ENCODE results near the gene TSPO. TPM values are rescaled to one million over a fixed set of nuclear protein-coding genes. Genes with fewer than 3 reads are reported as not detected.

Gene TSPO
- total and polyA plus RNA-seq, 4 donors = 86.1 to 707 (median 284) TPM

DNA sequence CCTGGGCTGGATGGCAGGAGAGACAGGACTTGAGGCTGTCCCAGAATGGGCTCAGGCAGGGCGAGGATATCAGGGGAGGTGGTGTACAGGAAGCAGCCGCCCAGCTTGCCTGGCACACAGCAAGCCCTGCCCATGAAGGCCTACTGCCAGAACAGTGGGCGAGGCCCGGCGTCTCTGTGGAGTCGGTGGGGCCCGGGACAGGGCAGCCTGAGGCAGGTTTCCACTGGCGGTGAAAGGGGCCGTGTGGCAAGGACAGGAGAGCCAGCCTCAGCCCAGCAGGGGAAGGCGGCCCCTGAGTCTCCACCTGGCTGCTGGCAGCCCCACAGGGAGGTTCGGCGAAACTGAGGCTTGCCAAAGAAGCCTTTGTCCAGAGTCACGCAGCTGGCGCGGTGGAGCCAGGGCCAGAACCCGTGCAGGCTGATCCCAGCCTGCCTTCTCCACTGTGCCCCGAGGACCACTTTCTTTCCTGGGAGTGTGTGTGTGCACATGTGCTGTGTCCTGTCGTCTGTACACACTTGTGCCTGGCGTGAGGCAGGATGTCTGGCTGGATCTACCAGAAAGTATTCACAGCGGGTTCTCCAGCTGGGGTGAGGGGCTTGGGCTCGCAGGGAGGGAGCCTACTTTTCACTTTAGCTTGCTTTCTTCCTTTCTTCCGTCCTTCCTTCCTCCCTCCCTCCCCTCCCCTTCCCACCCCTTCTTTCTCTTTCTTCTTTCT lies 1.2 kb downstream of the TSPO start:
- Histone ChIP-seq H3K9ac (ENCODE audit: insufficient read depth in 1 of 2, low read length in 2 of 2) (no peak overlapping the region), H3K27ac (ENCODE audit: low read depth in 1 of 2, low read length in 1 of 2) (peak overlapping the region; percentile 69 to 96), H3K27me3 (ENCODE audit: control insufficient read depth in 3 of 3, insufficient read depth in 3 of 3, low read length in 2 of 3) (no peaks in the 10 kb centered on the region), H3K9me3 (ENCODE audit: control insufficient read depth in 4 of 4, insufficient read depth in 3 of 4, low read length in 3 of 4) (no peaks in the 10 kb centered on the region), H3K4me1 (ENCODE audit: control insufficient read depth in 5 of 5, insufficient read depth in 5 of 5, low read length in 5 of 5) (peaks cover 0 to 17% (median 12%) of the 10 kb centered on the region in 5 donors), H3K36me3 (ENCODE audit: control insufficient read depth in 4 of 4, insufficient read depth in 4 of 4, low read length in 4 of 4) (peaks cover 0 to 6% (median 0%) of the 10 kb centered on the region in 4 donors), H3K4me3 (peak overlapping the region; percentile 76)
- TF ChIP-seq, protein P1, sequence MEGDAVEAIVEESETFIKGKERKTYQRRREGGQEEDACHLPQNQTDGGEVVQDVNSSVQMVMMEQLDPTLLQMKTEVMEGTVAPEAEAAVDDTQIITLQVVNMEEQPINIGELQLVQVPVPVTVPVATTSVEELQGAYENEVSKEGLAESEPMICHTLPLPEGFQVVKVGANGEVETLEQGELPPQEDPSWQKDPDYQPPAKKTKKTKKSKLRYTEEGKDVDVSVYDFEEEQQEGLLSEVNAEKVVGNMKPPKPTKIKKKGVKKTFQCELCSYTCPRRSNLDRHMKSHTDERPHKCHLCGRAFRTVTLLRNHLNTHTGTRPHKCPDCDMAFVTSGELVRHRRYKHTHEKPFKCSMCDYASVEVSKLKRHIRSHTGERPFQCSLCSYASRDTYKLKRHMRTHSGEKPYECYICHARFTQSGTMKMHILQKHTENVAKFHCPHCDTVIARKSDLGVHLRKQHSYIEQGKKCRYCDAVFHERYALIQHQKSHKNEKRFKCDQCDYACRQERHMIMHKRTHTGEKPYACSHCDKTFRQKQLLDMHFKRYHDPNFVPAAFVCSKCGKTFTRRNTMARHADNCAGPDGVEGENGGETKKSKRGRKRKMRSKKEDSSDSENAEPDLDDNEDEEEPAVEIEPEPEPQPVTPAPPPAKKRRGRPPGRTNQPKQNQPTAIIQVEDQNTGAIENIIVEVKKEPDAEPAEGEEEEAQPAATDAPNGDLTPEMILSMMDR (IDR thresholded peaks at IDR 0.05; ENCODE audit: control extremely low read depth, extremely low read depth) = no peak
- 3 to 9% methylated on average over 22 of the region's 22 CpGs for WGBS, 2 donors
- ATAC-seq (ENCODE audit: insufficient read depth, low FRiP score) (peak; percentile 84), DNase-seq (peak in 2 of 3 donors; percentile 34 to 55)

DNA sequence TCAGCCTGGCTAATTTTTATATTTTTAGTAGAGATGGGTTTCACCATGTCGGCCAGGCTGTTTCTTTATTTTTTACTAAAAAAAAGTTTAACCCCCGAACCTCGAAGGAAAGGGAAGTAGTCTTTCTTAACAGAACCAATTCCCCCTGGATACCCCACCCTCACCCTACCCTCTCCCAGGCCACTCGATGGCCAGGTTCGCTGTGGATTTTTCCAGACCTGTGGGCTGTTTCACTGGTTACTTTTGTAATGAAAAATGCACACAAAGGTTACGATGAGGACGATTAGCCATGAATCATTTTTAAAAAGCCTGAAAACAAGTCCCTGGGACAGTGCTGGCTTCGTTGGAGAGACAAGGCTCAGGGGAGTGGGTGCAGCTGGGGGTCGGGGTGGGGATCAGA lies 2.5 kb downstream of the TSPO start:
- Histone ChIP-seq H3K36me3 (ENCODE audit: control insufficient read depth in 4 of 4, insufficient read depth in 4 of 4, low read length in 4 of 4) (peaks cover 0 to 6% (median 0%) of the 10 kb centered on the region in 4 donors), H3K4me1 (ENCODE audit: control insufficient read depth in 5 of 5, insufficient read depth in 5 of 5, low read length in 5 of 5) (peaks cover 0 to 19% (median 12%) of the 10 kb centered on the region in 5 donors), H3K27ac (ENCODE audit: low read depth in 1 of 2, low read length in 1 of 2) (no peak overlapping the region), H3K9me3 (ENCODE audit: control insufficient read depth in 4 of 4, insufficient read depth in 3 of 4, low read length in 3 of 4) (no peaks in the 10 kb centered on the region), H3K4me3 (no peak overlapping the region), H3K27me3 (ENCODE audit: control insufficient read depth in 3 of 3, insufficient read depth in 3 of 3, low read length in 2 of 3) (no peaks in the 10 kb centered on the region), H3K9ac (ENCODE audit: insufficient read depth in 1 of 2, low read length in 2 of 2) (no peak overlapping the region)
- DNase-seq (no peak), ATAC-seq (ENCODE audit: insufficient read depth, low FRiP score) (no peak)
- WGBS, 2 donors = 47 to 63% methylated on average over 9 of the region's 9 CpGs
- TF ChIP-seq, protein P1 (IDR thresholded peaks at IDR 0.05; ENCODE audit: control extremely low read depth, extremely low read depth) = no peak

DNA sequence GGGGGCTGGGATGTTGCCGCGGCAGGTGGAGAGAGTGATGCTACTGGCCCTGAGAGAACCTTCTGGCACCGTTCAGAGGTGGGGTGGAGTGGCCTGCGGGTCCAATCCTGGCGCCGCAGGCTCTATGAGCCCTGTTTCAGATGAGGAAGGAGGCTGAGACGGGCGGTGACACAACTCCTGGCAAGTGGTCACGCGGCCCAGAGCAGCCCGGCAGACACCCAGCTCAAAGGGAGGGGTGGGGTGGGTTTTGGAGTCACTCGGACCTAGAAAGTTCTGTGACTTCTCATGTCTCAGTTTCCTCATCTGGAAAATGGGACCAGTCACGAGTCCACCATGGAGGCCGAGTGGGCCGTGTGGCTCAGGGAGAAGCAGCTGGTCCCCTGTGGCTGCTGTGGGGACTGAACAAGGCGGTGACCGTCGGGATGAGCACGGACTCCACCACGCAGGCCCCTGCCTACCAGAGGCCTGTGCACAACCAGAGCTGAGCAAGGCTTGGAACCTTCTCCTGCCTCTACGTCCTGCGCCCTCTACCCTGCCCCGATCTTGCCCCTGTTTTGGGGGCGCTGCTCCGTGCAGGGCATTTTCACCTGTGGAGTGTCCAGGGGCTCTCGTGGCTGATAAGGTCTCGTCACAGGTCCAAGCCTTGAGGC lies 3.7 kb downstream of the TSPO start:
- Histone ChIP-seq H3K27ac (ENCODE audit: low read depth in 1 of 2, low read length in 1 of 2) (peak overlapping the region in 1 of 2 donors; percentile 36), H3K4me3 (no peak overlapping the region), H3K9me3 (ENCODE audit: control insufficient read depth in 4 of 4, insufficient read depth in 3 of 4, low read length in 3 of 4) (no peaks in the 10 kb centered on the region), H3K27me3 (ENCODE audit: control insufficient read depth in 3 of 3, insufficient read depth in 3 of 3, low read length in 2 of 3) (no peaks in the 10 kb centered on the region), H3K4me1 (ENCODE audit: control insufficient read depth in 5 of 5, insufficient read depth in 5 of 5, low read length in 5 of 5) (peaks cover 0 to 20% (median 12%) of the 10 kb centered on the region in 5 donors), H3K9ac (ENCODE audit: insufficient read depth in 1 of 2, low read length in 2 of 2) (no peak overlapping the region), H3K36me3 (ENCODE audit: control insufficient read depth in 4 of 4, insufficient read depth in 4 of 4, low read length in 4 of 4) (peaks cover 0 to 14% (median 0%) of the 10 kb centered on the region in 4 donors)
- WGBS, 2 donors = 67 to 82% methylated on average over 27 of the region's 27 CpGs
- TF ChIP-seq, protein P1 (IDR thresholded peaks at IDR 0.05; ENCODE audit: control extremely low read depth, extremely low read depth) = no peak
- ATAC-seq (ENCODE audit: insufficient read depth, low FRiP score) = no peak
- no peak for DNase-seq
